Measurements from ENCODE around the gene ICA1. TPM values are rescaled to one million over a fixed set of nuclear protein-coding genes. Genes with fewer than 3 reads are reported as not detected.

Gene ICA1
- total and polyA plus RNA-seq, 12 donors = 29.5 to 92.1 (median 56.8) TPM

DNA sequence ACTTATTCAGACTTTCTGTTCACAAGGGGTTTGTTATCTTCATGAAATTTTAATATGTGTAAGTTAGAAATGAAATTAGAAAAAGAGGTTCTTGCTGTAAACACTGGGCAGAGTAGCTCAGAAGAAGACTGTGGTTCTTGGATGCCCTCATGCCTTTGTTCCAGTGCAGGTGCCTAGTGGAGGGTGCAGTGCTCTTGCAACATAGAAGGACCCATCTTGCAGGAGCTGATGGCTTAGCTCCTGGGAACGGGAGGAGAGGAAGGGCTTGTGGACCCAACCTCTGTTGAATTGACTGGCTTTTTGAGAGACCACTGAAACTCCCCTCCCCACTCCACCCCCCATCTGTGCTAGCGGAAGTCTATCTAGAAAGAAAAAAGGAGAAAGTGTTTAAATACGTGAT lies 176.5 kb downstream of the ICA1 start:
- 94 to 95% methylated on average over 3 of the region's 3 CpGs for WGBS, 2 donors
- intact Hi-C loops (cut with DNase I) = no loop called here
- no peak for DNase-seq
- TF ChIP-seq, protein P1, sequence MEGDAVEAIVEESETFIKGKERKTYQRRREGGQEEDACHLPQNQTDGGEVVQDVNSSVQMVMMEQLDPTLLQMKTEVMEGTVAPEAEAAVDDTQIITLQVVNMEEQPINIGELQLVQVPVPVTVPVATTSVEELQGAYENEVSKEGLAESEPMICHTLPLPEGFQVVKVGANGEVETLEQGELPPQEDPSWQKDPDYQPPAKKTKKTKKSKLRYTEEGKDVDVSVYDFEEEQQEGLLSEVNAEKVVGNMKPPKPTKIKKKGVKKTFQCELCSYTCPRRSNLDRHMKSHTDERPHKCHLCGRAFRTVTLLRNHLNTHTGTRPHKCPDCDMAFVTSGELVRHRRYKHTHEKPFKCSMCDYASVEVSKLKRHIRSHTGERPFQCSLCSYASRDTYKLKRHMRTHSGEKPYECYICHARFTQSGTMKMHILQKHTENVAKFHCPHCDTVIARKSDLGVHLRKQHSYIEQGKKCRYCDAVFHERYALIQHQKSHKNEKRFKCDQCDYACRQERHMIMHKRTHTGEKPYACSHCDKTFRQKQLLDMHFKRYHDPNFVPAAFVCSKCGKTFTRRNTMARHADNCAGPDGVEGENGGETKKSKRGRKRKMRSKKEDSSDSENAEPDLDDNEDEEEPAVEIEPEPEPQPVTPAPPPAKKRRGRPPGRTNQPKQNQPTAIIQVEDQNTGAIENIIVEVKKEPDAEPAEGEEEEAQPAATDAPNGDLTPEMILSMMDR (IDR thresholded peaks at IDR 0.05) = no peak
- no peak for ATAC-seq
- Histone ChIP-seq H3K36me3 (peaks cover 0 to 26% (median 0%) of the 10 kb centered on the region in 9 donors), H3K9me3 (no peaks in the 10 kb centered on the region), H3K4me1 (no peaks in the 10 kb centered on the region), H3K4me3 (no peak overlapping the region), H3K27me3 (no peaks in the 10 kb centered on the region), H3K27ac (no peak overlapping the region)

GRCh38 chr7:8084836-8085235 lies 177.1 kb downstream of the ICA1 start:
- Histone ChIP-seq H3K4me1 (no peaks in the 10 kb centered on the region), H3K36me3 (peaks cover 0 to 26% (median 0%) of the 10 kb centered on the region in 9 donors), H3K27ac (no peak overlapping the region), H3K9me3 (no peaks in the 10 kb centered on the region), H3K27me3 (no peaks in the 10 kb centered on the region), H3K4me3 (no peak overlapping the region)
- DNase-seq (no peak), ATAC-seq (no peak)
- 91 to 93% methylated on average over 5 of the region's 5 CpGs for WGBS, 2 donors
- intact Hi-C loops (cut with DNase I) = no loop called here
- TF ChIP-seq, protein P1 (IDR thresholded peaks at IDR 0.05) = no peak

- 97 to 98% methylated on average over 2 of the region's 2 CpGs for WGBS, 2 donors
- H3K4me1 ChIP-seq = no peaks in the 10 kb centered on the region
- H3K4me3 ChIP-seq = no peak overlapping the region
- intact Hi-C loops (cut with DNase I) = no loop called here
- H3K27ac ChIP-seq = no peak overlapping the region
- TF ChIP-seq, protein P1 (IDR thresholded peaks at IDR 0.05) = no peak
- no peak for ATAC-seq
- no peaks in the 10 kb centered on the region for H3K27me3 ChIP-seq
- H3K36me3 ChIP-seq = peaks cover 0 to 25% (median 0%) of the 10 kb centered on the region in 9 donors
- DNase-seq = no peak
- H3K9me3 ChIP-seq = no peaks in the 10 kb centered on the region
These were observed 179.2 kb downstream of the ICA1 start for GRCh38 chr7:8082762-8083161.

GRCh38 chr7:8078418-8078817 lies 183.5 kb downstream of the ICA1 start:
- no peak overlapping the region for H3K4me3 ChIP-seq
- TF ChIP-seq, protein P1 (IDR thresholded peaks at IDR 0.05) = no peak
- H3K36me3 ChIP-seq = no peaks in the 10 kb centered on the region
- ATAC-seq (no peak), DNase-seq (no peak)
- no peaks in the 10 kb centered on the region for H3K4me1 ChIP-seq
- intact Hi-C loops (cut with DNase I) = no loop called here
- H3K27me3 ChIP-seq = no peaks in the 10 kb centered on the region
- H3K27ac ChIP-seq = no peak overlapping the region
- H3K9me3 ChIP-seq = no peaks in the 10 kb centered on the region

Measured in heart right ventricle (tissue), 16 donors.